ENCODE measurements around the gene ADM.

The ADM gene

DNA sequence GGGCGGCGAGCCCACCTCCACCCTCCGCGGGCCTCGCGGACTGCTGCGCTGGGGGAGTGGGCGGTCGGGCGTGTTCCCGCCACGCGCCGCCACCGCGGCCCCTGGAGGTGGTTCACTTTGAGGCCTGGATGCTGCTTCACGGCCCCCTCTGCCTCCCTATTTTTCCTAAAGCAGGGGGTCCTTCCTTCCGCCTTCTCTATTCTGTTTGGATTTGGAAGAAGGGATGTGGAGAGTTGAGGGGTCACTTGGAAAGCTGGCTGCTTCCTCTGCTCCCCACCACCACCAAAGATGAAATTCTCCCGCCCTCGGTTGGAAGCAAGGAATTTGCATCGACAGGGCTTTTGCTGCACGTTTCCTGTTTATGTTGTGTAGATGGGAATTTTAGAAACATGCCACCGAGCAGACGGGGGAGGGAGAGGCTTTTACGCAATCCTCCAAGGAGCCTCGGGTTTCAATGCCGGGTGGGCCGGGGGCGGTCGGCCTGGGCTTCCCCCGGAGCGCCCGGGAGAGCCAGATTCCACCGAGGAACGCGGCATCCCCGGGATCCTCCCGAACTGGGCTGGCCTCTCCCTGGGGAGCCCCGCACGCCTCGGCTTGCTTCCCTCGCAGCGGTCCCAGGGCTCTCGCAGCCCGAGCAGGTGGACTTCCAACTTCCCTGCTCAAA lies 10.5 kb upstream of the ADM start:
- Histone ChIP-seq H3K4me3 (peak overlapping the region; percentile 100), H3K9ac (ENCODE audit: insufficient read length) (peak overlapping the region; percentile 95), H3K9me3 (ENCODE audit: low read depth, low read length) (no peaks in the 10 kb centered on the region; the same call in 1 of the 2 replicates), H3K27ac (peak overlapping the region; percentile 98), H3K36me3 (ENCODE audit: insufficient read depth, low read length) (no peaks in the 10 kb centered on the region)
- peak; percentile 70 for DNase-seq (ENCODE audit: low read depth, low spot score)
- TF ChIP-seq POLR2AphosphoS5 (IDR thresholded peaks at IDR 0.05; ENCODE audit: borderline replicate concordance, low read depth, low read length) (peak; percentile 52), EZH2 (IDR thresholded peaks at IDR 0.05) (no peak), FOXP2 (optimal IDR thresholded peaks at IDR 0.05; ENCODE audit: control extremely low read depth, extremely low read length, insufficient read depth) (peak; percentile 97)

DNA sequence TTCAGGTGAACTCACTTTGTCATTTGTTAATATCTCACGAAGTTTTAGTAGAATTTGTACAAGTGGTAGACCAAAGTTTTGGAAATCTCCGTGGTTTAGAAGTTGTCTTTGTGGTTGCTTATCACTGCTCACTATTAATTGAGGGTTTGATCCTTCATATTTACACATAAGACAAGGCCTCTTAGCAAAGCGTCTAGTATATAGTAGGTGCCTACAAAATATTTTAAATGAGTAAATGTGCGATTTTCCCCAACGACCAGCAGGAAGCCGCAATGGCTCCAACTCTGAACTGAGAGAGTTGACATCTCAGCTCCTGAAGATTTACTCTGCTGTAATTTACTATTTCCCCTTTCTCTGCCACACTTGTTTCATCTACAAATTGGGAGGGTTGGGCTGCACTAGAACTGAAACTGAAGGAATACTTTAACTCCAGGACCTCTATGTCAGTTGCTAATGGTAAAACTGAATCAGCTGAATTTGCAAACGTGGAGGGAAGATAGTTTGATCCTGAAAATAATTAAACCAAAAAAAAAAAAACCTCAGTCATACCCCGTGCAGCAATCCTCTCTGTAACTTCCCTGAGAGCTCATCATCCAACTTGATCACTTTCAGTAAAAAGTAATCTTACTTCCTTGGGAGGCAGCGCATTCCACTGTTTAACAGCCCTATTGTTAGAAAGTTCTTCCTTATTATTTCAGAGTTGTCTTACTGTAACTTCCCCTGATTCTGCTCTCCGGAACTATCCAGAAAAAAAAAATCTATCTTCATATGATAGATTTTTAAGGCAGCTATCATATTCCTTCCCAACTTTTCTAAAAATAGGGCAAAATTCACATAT lies 9.6 kb upstream of the ADM start:
- Histone ChIP-seq H3K4me3 (peak overlapping the region; percentile 100), H3K9ac (ENCODE audit: insufficient read length) (peak overlapping the region; percentile 95), H3K9me3 (ENCODE audit: low read depth, low read length) (no peaks in the 10 kb centered on the region; the same call in 1 of the 2 replicates), H3K36me3 (ENCODE audit: insufficient read depth, low read length) (no peaks in the 10 kb centered on the region), H3K27ac (peak overlapping the region; percentile 98)
- no peak for TF ChIP-seq POLR2AphosphoS5 (IDR thresholded peaks at IDR 0.05; ENCODE audit: borderline replicate concordance, low read depth, low read length)
- no peak for TF ChIP-seq FOXP2 (optimal IDR thresholded peaks at IDR 0.05; ENCODE audit: control extremely low read depth, extremely low read length, insufficient read depth)
- TF ChIP-seq EZH2 (IDR thresholded peaks at IDR 0.05): no peak
- no peak for DNase-seq (ENCODE audit: low read depth, low spot score)

DNA sequence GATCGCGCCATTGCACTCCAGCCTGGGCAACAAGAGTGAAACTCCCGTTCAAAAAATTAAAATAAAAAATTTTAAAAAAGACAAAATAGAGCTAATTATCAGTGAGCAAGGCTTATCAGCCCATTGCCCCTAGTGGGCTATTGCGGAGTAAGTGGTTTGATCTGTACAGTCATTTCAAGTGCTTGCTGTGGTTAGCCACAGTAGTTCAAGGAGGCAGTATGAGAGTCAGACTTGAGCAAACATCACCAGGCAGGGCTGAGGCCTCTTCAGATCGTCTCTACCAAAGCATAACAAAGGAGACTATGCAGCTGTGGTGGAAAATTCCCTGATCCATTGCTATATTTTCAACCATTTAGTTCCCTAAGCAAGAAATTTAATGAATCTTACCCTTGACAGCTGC lies 6.5 kb upstream of the ADM start:
- Histone ChIP-seq H3K4me3 (no peak overlapping the region), H3K36me3 (ENCODE audit: insufficient read depth, low read length) (no peaks in the 10 kb centered on the region), H3K9me3 (ENCODE audit: low read depth, low read length) (no peaks in the 10 kb centered on the region; the same call in 1 of the 2 replicates), H3K27ac (no peak overlapping the region), H3K9ac (ENCODE audit: insufficient read length) (no peak overlapping the region)
- DNase-seq (ENCODE audit: low read depth, low spot score): no peak
- TF ChIP-seq FOXP2 (optimal IDR thresholded peaks at IDR 0.05; ENCODE audit: control extremely low read depth, extremely low read length, insufficient read depth): no peak
- no peak for TF ChIP-seq POLR2AphosphoS5 (IDR thresholded peaks at IDR 0.05; ENCODE audit: borderline replicate concordance, low read depth, low read length)
- TF ChIP-seq EZH2 (IDR thresholded peaks at IDR 0.05): no peak

DNA sequence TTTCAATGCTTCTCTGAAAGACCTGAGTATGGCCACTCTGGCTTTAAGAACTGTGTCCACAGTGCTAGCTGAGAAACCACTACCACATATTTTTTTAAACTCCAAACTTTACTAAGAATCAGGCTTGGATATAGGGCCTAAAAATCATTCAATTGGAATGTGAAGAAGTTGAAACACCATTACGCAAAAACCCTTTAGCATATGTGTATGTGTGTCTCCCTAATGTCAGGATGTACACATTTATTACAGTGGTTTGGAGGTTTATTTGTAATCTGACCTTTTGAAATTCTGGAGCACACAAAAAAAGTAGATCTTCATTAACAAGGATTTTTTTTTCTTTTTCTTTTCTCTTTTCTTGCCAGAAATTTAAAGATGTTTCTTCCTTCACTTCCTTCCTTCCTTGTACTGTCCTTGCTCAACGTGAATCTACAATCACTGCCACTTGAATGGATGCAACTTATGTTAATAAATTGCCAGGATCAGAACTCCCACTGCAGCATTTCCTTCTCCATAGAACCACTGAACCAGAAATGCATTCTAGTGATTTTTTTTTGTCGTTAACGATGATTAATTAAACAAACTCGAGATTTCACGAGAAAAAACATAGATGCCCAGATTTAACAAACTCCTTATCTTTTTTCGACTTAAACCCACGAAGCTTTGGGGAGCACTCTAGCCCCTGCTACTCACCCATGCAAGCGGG lies 3.1 kb upstream of the ADM start:
- no peak overlapping the region for H3K9ac ChIP-seq (ENCODE audit: insufficient read length)
- no peak for TF ChIP-seq FOXP2 (optimal IDR thresholded peaks at IDR 0.05; ENCODE audit: control extremely low read depth, extremely low read length, insufficient read depth)
- no peak for TF ChIP-seq POLR2AphosphoS5 (IDR thresholded peaks at IDR 0.05; ENCODE audit: borderline replicate concordance, low read depth, low read length)
- no peak for TF ChIP-seq EZH2 (IDR thresholded peaks at IDR 0.05)
- H3K9me3 ChIP-seq (ENCODE audit: low read depth, low read length): no peaks in the 10 kb centered on the region
- H3K4me3 ChIP-seq: peak overlapping the region; percentile 92
- H3K36me3 ChIP-seq (ENCODE audit: insufficient read depth, low read length): no peaks in the 10 kb centered on the region
- DNase-seq (ENCODE audit: low read depth, low spot score): no peak
- peak overlapping the region; percentile 64; the same call in 1 of the 2 replicates for H3K27ac ChIP-seq

- H3K9ac ChIP-seq (ENCODE audit: insufficient read length): no peak overlapping the region
- DNase-seq (ENCODE audit: low read depth, low spot score): no peak
- TF ChIP-seq POLR2AphosphoS5 (IDR thresholded peaks at IDR 0.05; ENCODE audit: borderline replicate concordance, low read depth, low read length): no peak
- no peaks in the 10 kb centered on the region for H3K9me3 ChIP-seq (ENCODE audit: low read depth, low read length)
- H3K27ac ChIP-seq: no peak overlapping the region
- no peaks in the 10 kb centered on the region for H3K36me3 ChIP-seq (ENCODE audit: insufficient read depth, low read length)
- H3K4me3 ChIP-seq: peak overlapping the region; percentile 92
These were observed 2.5 kb upstream of the ADM start for GRCh38 chr11:10302359-10302743.

DNA sequence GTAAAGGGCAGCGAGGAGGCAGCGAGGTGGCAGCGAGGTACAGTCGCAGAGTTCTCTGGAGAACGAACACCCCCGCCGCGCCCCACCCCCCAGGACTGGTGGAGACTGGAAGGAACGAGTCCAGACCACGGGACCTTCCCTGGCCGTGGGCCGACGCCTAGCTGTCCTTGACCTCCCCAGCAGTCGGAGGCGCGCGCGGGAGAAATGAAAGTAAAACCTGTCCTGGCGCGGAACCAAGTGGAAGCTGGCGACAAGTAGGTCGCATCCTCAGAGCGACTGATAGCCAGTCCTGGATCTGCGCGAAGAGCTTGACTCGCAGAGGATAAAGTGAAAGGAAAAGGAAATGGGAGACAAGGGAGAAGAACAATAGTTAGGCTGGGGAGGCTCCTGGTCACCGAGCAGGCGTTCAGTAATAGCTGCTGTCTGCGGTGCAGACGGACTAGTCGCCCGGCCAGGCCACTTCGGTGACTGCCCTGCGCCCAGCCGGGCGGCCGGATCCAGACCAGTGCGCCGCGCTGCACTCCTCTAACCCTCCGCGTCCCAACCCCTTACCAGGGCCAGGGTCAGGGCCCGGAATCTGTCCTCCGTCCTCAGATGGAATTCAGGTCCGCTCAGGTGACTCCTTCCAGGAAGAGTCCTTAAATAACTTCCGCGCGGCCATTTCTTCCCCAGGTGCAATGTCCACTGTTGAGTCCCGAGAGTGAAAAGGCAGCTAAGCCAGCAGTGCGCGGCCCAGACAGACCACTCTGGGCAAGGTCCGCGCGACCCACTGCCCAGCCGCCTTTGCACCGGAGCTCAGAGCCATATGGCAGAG lies 1.9 kb upstream of the ADM start:
- no peaks in the 10 kb centered on the region for H3K36me3 ChIP-seq (ENCODE audit: insufficient read depth, low read length)
- H3K9ac ChIP-seq (ENCODE audit: insufficient read length): no peak overlapping the region
- no peak for TF ChIP-seq FOXP2 (optimal IDR thresholded peaks at IDR 0.05; ENCODE audit: control extremely low read depth, extremely low read length, insufficient read depth)
- TF ChIP-seq EZH2 (IDR thresholded peaks at IDR 0.05): no peak
- TF ChIP-seq POLR2AphosphoS5 (IDR thresholded peaks at IDR 0.05; ENCODE audit: borderline replicate concordance, low read depth, low read length): no peak
- no peak for DNase-seq (ENCODE audit: low read depth, low spot score)
- no peak overlapping the region for H3K27ac ChIP-seq
- peak overlapping the region; percentile 92 for H3K4me3 ChIP-seq
- no peaks in the 10 kb centered on the region for H3K9me3 ChIP-seq (ENCODE audit: low read depth, low read length)

- TF ChIP-seq EZH2 (IDR thresholded peaks at IDR 0.05) (no peak), POLR2AphosphoS5 (IDR thresholded peaks at IDR 0.05; ENCODE audit: borderline replicate concordance, low read depth, low read length) (no peak), FOXP2 (optimal IDR thresholded peaks at IDR 0.05; ENCODE audit: control extremely low read depth, extremely low read length, insufficient read depth) (no peak)
- Histone ChIP-seq H3K27ac (no peak overlapping the region), H3K9me3 (ENCODE audit: low read depth, low read length) (no peaks in the 10 kb centered on the region), H3K9ac (ENCODE audit: insufficient read length) (no peak overlapping the region), H3K36me3 (ENCODE audit: insufficient read depth, low read length) (no peaks in the 10 kb centered on the region), H3K4me3 (peak overlapping the region; percentile 92)
- no peak for DNase-seq (ENCODE audit: low read depth, low spot score)
These were observed 1.1 kb upstream of the ADM start for GRCh38 chr11:10303558-10304363.
